Tibial nerve (tissue), 3 donors: Measurements from ENCODE around the gene LTBP2.

Experiments
- POLR2A ChIP-seq, 2 donors: fragments of 450-650 bp; IDR thresholded peaks; one replicate each; pipeline ENCODE4 v1.6.1; 2017; ENCODE audit warnings: antibody characterized with exemption in 2 of 2, mild to moderate bottlenecking in 2 of 2, moderate library complexity in 2 of 2
- TF ChIP-seq, protein P1 (sequence below), 5 experiments: fragments of 200-600 bp in 3 of 5; fragments of 450-650 bp in 2 of 5; sonication (generic) in 3 of 5; IDR thresholded peaks; one replicate each; pipeline ENCODE4 v1.5.1; 2016 to 2019; ENCODE audit warnings: antibody characterized with exemption in 5 of 5, mild to moderate bottlenecking in 3 of 5, moderate library complexity in 2 of 5

GRCh38 chr14:74505831-74506230, 106.2 kb downstream of the LTBP2 start:
- TF ChIP-seq, protein P1, sequence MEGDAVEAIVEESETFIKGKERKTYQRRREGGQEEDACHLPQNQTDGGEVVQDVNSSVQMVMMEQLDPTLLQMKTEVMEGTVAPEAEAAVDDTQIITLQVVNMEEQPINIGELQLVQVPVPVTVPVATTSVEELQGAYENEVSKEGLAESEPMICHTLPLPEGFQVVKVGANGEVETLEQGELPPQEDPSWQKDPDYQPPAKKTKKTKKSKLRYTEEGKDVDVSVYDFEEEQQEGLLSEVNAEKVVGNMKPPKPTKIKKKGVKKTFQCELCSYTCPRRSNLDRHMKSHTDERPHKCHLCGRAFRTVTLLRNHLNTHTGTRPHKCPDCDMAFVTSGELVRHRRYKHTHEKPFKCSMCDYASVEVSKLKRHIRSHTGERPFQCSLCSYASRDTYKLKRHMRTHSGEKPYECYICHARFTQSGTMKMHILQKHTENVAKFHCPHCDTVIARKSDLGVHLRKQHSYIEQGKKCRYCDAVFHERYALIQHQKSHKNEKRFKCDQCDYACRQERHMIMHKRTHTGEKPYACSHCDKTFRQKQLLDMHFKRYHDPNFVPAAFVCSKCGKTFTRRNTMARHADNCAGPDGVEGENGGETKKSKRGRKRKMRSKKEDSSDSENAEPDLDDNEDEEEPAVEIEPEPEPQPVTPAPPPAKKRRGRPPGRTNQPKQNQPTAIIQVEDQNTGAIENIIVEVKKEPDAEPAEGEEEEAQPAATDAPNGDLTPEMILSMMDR (IDR thresholded peaks at IDR 0.05): no peak
- TF ChIP-seq POLR2A (IDR thresholded peaks at IDR 0.05): no peak
